DOHH2 (cell line): ENCODE data around the gene PPIB.

ENCODE experiments used
- EZH2phosphoT487 ChIP-seq: fragments of 200-600 bp; sonication (generic); IDR thresholded peaks from 2 replicates; pipeline ENCODE4 v1.6.1; 2017; ENCODE audit warnings: borderline replicate concordance, mild to moderate bottlenecking, antibody characterized with exemption, low read length, moderate library complexity, mixed read lengths
- TF ChIP-seq, protein P1 (sequence below): fragments of 200-600 bp; sonication (generic); IDR thresholded peaks from one replicate; pipeline ENCODE4 v1.5.1; 2014; ENCODE audit warnings: antibody characterized with exemption, mild to moderate bottlenecking, low read depth, low read length; ENCODE audit not compliant: poor library complexity, severe bottlenecking

DNA sequence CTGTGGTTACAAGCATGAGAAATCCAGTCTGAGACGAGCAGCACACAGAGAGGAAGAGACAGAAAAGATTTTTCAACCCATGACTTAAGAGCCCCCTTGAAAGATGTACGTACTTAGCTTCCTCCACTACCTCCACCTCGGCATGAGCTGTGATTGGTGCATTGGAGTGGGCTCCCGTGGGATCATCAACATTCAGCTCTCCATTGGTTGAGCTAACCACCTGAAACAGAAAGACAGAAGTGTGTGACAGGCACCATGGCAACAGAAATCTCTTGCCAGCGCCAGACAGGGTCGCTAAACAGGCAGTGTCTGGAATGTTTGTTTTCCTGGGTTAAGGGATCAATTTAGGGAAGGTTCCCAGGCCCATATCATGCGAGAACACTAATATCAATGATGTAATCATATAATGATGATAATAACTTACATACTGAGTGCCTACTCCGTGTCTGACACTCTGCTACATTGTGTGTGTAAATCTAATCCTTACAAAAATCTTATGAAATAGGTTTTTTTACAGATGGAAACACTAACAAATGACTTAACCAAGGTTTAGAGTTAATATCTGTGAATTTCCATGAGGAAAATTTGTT lies 17.5 kb upstream of the PPIB start:
- TF ChIP-seq EZH2phosphoT487: no peak
- TF ChIP-seq, protein P1, sequence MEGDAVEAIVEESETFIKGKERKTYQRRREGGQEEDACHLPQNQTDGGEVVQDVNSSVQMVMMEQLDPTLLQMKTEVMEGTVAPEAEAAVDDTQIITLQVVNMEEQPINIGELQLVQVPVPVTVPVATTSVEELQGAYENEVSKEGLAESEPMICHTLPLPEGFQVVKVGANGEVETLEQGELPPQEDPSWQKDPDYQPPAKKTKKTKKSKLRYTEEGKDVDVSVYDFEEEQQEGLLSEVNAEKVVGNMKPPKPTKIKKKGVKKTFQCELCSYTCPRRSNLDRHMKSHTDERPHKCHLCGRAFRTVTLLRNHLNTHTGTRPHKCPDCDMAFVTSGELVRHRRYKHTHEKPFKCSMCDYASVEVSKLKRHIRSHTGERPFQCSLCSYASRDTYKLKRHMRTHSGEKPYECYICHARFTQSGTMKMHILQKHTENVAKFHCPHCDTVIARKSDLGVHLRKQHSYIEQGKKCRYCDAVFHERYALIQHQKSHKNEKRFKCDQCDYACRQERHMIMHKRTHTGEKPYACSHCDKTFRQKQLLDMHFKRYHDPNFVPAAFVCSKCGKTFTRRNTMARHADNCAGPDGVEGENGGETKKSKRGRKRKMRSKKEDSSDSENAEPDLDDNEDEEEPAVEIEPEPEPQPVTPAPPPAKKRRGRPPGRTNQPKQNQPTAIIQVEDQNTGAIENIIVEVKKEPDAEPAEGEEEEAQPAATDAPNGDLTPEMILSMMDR: no peak
